ENCODE data around the gene SLC22A6.

GRCh38 chr11:63023841-63024648 lies 39.3 kb upstream of the SLC22A6 start:
- peak; percentile 99 for TF ChIP-seq CTCF (IDR thresholded peaks at IDR 0.05; ENCODE audit: insufficient read depth, low read length, poor library complexity, severe bottlenecking)
- no peak for TF ChIP-seq EZH2phosphoT487 (conservative IDR thresholded peaks at IDR 0.05; ENCODE audit: low read length)
